A673 (cell line): Measurements from ENCODE around the gene HINT3. TPM values are rescaled to one million over a fixed set of nuclear protein-coding genes. Genes with fewer than 3 reads are reported as not detected.

Experiments used
- BruUV-seq: library from RNA; stranded (reverse); fragments of 400-500 nt; replicated peaks from 2 replicates; lab custom pipeline; 2021; lab: Mats Ljungman, UMichigan
- CTCF ChIA-PET: fragments of 300-600 bp; sonication (Branson Sonifier 250); formaldehyde crosslinking; loops from one replicate; lab custom pipeline; 2022; ENCODE audit warnings: antibody characterized with exemption; lab: Charles Lee
- POLR2A ChIA-PET: fragments of 300-600 bp; sonication (Branson Sonifier 250); formaldehyde crosslinking; loops from one replicate; lab custom pipeline; 2022; ENCODE audit warnings: antibody characterized with exemption; ENCODE audit not compliant: low non-redundant PET; lab: Charles Lee
- DNase-seq: peaks from one replicate; pipeline ENCODE4 v3.0.0-alpha.2; 2015; ENCODE audit warnings: low spot score
- H3K27ac ChIP-seq: fragments of 200-600 bp; sonication (generic); 2 replicates; pipeline ENCODE4 v1.5.1; 2016; ENCODE audit warnings: mixed run types, low read depth, mild to moderate bottlenecking, mixed read lengths, antibody characterized with exemption, low read length; ENCODE audit not compliant: poor library complexity, severe bottlenecking
- H3K27me3 ChIP-seq: fragments of 200-600 bp; sonication (generic); replicated peaks from 2 replicates; pipeline ENCODE4 v1.6.1; 2017; ENCODE audit warnings: mixed run types, low read depth, mild to moderate bottlenecking, mixed read lengths, antibody characterized with exemption, low read length; ENCODE audit not compliant: insufficient read depth, poor library complexity
- H3K36me3 ChIP-seq: fragments of 200-600 bp; sonication (generic); 2 replicates; pipeline ENCODE4 v1.6.1; 2016; ENCODE audit warnings: mixed run types, mild to moderate bottlenecking, mixed read lengths, antibody characterized with exemption, low read length; ENCODE audit not compliant: insufficient read depth, poor library complexity, severe bottlenecking
- H3K4me1 ChIP-seq: fragments of 200-600 bp; sonication (generic); 2 replicates; pipeline ENCODE4 v1.6.1; 2017; ENCODE audit warnings: mixed run types, mild to moderate bottlenecking, mixed read lengths, antibody characterized with exemption, low read length; ENCODE audit not compliant: insufficient read depth, poor library complexity, severe bottlenecking
- H3K4me3 ChIP-seq: fragments of 200-600 bp; sonication (generic); 2 replicates; pipeline ENCODE4 v1.5.1; 2016; ENCODE audit warnings: low read depth, mixed run types, mild to moderate bottlenecking, mixed read lengths, low read length; ENCODE audit not compliant: poor library complexity, severe bottlenecking
- H3K9me3 ChIP-seq: fragments of 200-600 bp; sonication (generic); 2 replicates; pipeline ENCODE4 v1.6.1; 2016; ENCODE audit warnings: mixed run types, low read depth, mild to moderate bottlenecking, mixed read lengths, antibody characterized with exemption, low read length; ENCODE audit not compliant: poor library complexity, severe bottlenecking
- EZH2 ChIP-seq: fragments of 200-600 bp; sonication (generic); IDR thresholded peaks from 2 replicates; pipeline ENCODE4 v1.6.1; 2017; ENCODE audit warnings: borderline replicate concordance, low read depth, mild to moderate bottlenecking, mixed read lengths, antibody characterized with exemption, low read length; ENCODE audit not compliant: poor library complexity, severe bottlenecking
- intact Hi-C: fragments of 100-400 bp; cut with micrococcal nuclease; formaldehyde crosslinking; loops from one replicate; pipeline ENCODE4 v1.10.0; 2022; ENCODE audit not compliant: unreplicated experiment
- total RNA-seq: library from RNA; stranded (reverse); gene quantifications from 2 replicates; pipeline ENCODE4 v1.2.3, GENCODE V29; 2021
- TF ChIP-seq, protein P1 (sequence below): fragments of 300-800, 200-600 bp; sonication (generic); conservative IDR thresholded peaks from 2 replicates; pipeline ENCODE4 v1.5.1; 2017; ENCODE audit warnings: low read depth, mild to moderate bottlenecking, antibody characterized with exemption, low read length, moderate library complexity, mixed read lengths

The HINT3 gene
- total RNA-seq, 1 experiment from 2014 or later = 15.8 TPM

DNA sequence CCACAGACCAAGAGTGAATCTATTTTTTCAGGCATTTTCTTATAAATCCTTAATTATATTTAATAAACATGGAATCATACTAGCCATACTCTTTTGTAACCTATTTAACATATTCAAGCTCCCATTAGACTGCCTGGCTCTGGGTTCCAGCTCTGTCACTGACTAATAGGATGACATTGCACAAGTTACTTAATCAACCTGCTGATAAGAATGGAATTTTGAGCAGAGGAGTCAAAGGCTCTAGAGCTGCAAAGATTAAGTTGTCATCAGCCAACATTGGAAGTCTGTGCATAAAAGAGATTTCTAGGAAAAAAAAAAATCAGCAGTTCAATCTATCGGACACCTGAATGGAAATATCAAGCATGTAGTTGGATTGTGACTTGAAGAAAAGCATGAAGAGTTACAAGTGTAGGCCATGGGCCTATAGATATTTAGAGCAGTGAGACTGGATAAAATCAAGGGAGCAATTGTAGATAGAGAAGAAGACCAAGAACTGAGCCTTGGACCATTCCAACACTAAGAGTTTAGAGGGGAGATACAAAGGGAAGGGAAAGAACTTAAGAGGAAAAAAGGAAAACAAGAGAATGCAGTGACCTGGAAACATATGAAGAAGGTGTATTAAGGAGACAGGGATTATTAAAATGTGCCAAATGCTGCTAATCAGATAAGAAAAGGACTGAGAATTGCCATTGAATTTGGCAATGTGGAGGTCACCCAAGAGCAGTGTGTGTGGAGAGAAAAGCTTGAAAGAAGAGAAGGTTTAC lies 11.0 kb upstream of the HINT3 start:
- Histone ChIP-seq H3K4me1 (peaks cover 6% of the 10 kb centered on the region), H3K9me3 (no peaks in the 10 kb centered on the region), H3K4me3 (no peak overlapping the region), H3K36me3 (no peaks in the 10 kb centered on the region), H3K27ac (no peak overlapping the region), H3K27me3 (no peaks in the 10 kb centered on the region)
- POLR2A ChIA-PET = no interaction called here
- peak; percentile 15 for DNase-seq
- intact Hi-C loops = no loop called here
- CTCF ChIA-PET = interaction anchor here (0.7 to 1.2 kb wide), 2 partner anchors 11 kb away, joined by 5 to 6 read pairs; partner anchors contain the start of gene HINT3
- no TSS peak for BruUV-seq
- TF ChIP-seq, protein P1, sequence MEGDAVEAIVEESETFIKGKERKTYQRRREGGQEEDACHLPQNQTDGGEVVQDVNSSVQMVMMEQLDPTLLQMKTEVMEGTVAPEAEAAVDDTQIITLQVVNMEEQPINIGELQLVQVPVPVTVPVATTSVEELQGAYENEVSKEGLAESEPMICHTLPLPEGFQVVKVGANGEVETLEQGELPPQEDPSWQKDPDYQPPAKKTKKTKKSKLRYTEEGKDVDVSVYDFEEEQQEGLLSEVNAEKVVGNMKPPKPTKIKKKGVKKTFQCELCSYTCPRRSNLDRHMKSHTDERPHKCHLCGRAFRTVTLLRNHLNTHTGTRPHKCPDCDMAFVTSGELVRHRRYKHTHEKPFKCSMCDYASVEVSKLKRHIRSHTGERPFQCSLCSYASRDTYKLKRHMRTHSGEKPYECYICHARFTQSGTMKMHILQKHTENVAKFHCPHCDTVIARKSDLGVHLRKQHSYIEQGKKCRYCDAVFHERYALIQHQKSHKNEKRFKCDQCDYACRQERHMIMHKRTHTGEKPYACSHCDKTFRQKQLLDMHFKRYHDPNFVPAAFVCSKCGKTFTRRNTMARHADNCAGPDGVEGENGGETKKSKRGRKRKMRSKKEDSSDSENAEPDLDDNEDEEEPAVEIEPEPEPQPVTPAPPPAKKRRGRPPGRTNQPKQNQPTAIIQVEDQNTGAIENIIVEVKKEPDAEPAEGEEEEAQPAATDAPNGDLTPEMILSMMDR = no peak
- TF ChIP-seq EZH2 = no peak

GRCh38 chr6:125947615-125948014 lies 9.0 kb upstream of the HINT3 start:
- Histone ChIP-seq H3K36me3 (no peaks in the 10 kb centered on the region), H3K4me1 (no peaks in the 10 kb centered on the region), H3K27me3 (no peaks in the 10 kb centered on the region), H3K9me3 (no peaks in the 10 kb centered on the region), H3K27ac (no peak overlapping the region), H3K4me3 (no peak overlapping the region)
- DNase-seq = no peak
- no TSS peak for BruUV-seq
- ChIA-PET POLR2A (no interaction called here), CTCF (interaction anchor here (0.8 kb wide), 1 partner anchor 9 kb away, joined by 5 read pairs; no protein-coding TSS in a partner anchor)
- TF ChIP-seq, protein P1 = no peak
- no peak for TF ChIP-seq EZH2
- intact Hi-C loops = no loop called here

DNA sequence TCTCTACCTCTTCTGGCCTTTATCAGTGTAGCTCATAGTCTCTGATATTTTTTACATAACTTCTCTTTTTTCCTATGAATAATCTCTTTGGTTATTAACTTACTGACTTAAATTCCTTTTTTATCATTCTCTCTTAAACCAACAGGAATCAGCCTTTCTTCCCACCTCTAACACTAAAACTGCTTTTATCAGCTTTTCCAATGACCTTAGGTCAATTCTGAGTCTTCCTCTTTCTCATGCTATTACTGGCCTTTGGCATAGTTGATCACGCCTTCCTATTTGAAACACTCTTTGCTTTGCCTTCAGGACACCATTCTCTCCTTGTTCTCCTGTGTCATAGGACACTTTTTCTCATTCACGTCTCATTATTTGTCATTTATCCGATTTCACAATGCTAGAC lies 8.1 kb upstream of the HINT3 start:
- Histone ChIP-seq H3K27ac (no peak overlapping the region), H3K36me3 (no peaks in the 10 kb centered on the region), H3K9me3 (no peaks in the 10 kb centered on the region), H3K4me3 (no peak overlapping the region), H3K4me1 (no peaks in the 10 kb centered on the region), H3K27me3 (no peaks in the 10 kb centered on the region)
- POLR2A ChIA-PET = no interaction called here
- CTCF ChIA-PET = interaction anchor here (0.8 kb wide), 1 partner anchor 8 kb away, joined by 5 read pairs; no protein-coding TSS in a partner anchor
- intact Hi-C loops = no loop called here
- DNase-seq = no peak
- no peak for TF ChIP-seq EZH2
- TF ChIP-seq, protein P1 = no peak
- BruUV-seq = no TSS peak
